HG03159 (cell line): Measurements from ENCODE around the gene CPXM2.

Source experiments
- ATAC-seq: cut with Tn5 transposase; IDR thresholded peaks from one replicate; pipeline ENCODE4 v1.9.1; 2021; ENCODE audit warnings: mild to moderate bottlenecking, moderate library complexity; ENCODE audit not compliant: unreplicated experiment

The CPXM2 gene

DNA sequence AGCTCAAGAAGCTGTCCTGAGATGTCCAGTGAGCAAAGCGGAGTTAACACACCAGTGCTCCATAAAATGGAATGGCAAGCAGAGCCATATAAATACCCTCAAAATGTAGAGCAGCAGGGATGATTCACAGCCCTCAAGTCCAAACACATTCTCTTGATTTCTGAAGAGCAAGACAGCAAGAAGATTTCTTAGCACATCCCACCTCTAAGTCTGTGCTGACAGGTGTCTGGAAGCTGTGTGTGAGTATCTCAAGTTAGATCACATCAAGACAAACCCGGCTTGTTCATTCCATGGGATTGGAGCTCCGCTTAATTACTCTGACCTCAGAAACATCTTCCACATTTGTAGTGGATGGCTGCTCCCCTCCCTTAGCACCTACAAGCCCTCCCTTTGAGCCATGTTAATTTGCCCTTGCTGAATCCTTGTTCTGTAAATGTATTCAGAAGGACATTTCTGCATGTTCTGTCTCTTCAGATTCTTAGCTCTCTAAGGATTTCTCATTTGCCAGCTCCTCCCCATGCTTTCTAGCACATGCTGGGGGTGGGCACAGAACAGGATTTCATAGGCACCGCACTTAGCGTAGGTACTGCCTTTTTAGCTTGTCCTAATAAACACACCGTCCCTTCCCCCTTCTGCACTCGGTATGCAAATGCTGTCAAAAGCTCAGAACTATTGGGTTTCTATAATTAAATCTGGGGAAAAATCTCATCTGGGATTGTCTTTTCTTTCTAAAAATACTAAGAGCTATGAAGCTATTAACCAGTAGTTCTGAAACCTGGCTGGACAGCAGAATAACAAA, 112.7 kb downstream of the CPXM2 start:
- no peak for ATAC-seq

DNA sequence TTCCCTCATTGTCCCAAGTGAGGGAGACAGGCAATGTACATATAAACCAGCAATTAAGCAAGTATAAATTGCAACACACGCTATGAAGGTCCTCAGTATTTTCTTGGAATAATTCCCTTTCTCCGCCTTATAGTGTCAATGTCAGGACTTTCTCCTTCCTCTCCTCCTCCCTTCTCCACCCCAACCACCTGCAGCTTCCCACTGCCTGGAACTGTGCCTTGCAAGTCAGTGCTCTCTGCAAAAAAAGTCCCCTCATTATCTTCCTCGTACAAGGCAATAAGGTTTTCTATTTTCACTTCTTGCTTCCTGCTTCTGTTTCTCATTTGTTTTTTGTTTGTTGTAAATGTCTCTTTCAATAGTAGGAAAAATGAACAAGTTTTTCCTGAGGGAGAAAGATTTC, 113.7 kb downstream of the CPXM2 start:
- no peak for ATAC-seq

DNA sequence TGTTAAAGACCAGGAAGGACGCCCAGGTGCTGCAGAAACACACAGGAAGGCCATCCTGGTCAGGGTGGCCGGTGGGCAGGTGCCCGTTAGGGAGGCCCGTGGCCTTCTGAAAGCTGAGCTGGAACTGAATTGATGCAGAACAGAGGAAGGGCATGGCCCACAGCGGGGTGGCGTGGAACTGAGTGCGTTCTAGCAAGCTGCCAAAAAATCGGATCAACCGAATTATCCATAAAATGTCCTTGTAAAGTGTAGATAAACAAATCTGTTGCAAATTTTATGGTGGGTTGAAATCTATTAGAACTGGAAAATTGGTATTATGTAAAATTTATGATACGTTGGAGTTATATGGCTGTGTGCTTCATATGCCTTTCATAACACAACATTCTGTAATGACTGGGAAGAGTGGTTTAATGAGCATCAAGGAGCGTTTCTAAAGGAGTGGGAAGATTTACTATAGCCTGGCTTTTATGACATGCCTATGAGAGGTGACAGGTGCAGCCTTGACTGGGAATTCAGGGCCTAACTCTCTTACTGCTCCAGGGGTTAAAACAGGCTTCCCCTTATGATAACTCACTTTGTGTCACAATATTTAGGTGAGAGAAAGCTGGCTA, 117.4 kb downstream of the CPXM2 start:
- no peak for ATAC-seq

DNA sequence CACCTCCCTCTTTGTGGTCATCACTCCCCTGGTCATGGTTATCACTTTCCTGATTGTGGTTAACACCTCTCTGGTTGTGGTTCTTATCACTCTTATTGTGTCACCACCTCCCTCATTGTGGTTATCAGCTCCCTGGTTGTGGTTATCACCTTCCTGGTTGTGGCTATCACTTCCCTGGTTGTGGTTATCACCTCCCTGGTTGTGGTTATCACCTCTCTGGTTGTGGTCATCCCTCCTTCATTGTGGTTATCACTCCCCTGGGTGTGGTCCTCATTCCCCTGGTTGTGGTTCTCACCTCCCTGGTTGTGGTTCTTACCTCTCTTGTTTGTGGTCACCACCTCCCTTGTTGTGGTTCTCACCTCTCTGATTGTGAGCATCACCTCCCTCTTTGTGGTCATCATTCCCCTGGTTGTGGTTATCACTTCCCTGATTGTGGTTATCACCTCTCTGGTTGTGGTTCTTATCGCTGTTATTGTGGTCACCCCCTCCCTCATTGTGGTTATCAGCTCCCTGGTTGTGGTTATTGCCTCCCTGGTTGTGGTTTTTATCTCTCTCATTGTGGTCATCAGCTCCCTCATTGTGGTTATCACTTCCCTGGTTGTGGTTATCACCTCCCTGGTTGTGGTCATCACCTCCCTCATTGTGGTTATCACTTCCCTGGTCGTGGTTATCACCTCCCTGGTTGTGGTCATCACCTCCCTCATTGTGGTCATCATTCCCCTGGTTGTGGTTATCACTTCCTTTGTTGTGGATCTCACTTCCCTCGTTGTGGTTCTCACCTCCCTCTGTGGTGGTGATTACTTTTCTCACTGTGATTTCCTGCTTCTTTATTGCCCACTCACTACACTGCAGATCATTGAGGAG, 118.7 kb downstream of the CPXM2 start:
- ATAC-seq: no peak

DNA sequence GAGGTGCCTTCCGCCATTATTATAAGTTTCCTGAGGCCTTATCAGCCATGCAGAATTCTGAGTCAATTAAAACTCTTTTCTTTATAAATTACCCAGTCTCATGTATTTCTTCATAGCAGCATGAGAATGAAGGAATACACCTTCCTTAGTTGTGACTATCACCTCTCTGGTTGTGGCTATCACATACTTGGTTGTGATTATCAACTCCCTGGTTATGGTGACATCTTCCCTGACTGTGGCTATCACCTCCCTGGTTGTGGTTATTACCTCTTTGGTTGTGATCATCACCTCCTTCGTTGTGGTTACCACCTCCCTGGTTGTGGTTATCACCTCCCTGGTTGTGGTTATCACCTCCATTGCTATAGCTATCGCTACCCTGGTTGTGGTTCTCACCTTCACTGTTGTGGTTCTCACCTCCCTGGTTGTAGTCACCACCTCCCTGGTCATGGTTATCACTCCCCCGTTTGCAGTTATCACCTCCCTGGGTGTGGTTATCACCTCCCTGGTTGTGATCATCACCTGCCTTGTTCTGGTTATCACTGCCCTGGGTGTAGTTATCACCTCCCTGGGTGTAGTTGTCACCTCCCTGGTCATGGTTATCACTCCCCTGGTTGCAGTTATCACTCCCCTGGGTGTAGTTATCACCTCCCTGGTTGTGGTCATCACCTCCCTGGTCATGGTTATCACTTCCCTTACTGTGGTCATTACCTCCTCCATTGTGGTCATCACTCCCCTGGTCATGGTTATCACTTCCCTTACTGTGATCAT, 119.5 kb downstream of the CPXM2 start:
- ATAC-seq: no peak

DNA sequence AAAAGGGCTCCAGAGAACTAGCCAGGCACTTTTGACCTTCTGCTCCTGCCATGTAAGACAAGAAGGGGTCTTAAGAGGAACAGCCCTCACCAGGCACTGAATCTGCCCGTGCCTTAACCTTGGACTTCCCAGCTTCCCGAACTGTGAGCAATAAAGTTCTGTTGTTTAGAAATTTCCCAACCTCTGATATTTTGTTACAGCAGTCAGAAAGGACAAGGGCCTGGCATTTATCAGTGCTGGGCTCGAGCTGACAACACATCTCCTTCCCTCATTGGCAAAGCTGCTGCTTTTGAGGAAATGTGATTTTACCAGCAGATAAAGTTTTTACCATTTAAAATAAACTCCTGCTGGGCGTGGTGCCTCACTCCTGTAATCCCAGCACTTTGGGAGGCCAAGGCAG, 122.0 kb downstream of the CPXM2 start:
- ATAC-seq: no peak

DNA sequence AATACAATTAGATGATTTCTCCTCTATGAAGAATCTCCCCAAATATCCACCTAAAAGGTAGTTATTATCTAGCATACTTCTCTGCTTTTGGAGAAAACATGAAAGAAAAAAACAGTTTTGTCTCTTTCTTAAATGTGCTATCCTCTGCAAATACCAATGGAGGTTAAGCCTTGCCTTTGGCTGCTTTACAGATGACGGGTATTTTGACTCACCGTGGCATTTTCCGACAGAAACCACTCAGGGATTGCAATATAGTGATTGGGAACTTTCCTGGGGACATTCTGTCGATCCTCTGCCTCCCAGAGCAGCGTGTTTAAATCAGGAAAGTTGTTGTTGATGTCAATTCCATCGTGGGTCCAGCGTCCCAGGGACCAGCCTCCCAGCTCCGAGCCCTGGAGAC, 124.8 kb downstream of the CPXM2 start:
- no peak for ATAC-seq

DNA sequence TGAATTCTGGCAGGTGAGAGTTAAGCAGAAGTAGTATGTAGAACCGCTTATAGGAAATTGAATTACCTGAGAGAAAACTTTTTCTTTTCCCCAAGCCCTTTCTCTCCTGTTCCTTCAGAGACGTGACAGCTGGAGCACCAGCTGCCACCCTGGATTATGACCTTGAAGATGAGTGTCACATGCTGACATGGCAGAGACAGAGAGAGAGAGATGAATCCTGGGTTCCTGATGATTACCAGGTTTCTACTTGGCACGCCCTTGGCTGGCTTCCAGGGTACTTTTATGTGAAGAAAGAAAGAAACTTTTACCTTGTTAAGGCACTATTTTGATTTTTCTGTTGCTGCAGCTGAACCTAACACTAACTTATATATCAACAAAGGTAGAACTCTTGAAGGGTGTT, 125.6 kb downstream of the CPXM2 start:
- ATAC-seq: no peak

DNA sequence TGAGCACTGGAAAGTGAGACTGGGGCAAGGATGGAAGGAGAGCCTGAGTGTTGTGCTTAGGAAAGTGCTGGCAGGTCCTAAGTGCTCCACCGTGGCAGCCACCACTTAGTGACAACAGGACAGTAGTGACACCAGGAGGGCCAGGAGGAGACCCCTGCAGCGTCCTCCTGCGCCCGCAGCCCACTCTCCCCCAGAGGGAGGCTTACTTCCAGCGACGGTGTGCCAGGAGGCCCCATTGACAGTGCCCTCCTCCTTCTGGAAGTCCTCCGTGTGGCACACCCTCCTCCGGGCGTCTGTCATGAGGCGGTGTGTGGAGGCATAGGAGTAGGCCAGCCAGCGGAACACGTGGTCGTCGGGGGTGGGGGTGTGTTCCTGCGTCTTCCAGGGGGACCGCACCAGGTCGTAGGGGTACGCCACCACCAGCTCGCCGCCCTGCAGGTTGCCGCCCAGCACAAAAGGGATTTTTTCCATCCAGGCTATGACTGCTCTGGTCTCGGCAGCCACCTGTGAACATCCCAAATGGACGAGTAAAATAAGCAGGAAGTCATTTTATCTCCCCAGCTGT, 129.9 kb downstream of the CPXM2 start:
- ATAC-seq: no peak

DNA sequence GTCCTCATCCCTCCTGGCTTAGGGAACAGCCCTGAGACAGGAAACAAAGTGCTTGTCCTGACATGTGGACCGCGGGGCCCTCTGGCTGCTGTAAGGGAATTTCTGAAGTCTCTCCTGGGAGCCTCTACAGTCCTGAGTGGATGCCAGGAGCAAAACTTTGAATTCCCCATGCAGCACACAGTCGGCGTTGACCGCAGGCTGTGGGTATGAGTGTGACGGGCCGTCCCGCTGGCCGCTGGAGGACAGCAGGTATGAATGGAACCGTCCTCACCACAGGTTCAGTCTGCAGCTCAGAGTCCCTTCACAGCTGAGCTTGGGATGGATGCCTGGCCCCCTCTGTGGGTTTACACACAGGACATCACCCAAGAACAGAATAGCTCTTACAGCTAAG, 130.6 kb downstream of the CPXM2 start:
- ATAC-seq: no peak

DNA sequence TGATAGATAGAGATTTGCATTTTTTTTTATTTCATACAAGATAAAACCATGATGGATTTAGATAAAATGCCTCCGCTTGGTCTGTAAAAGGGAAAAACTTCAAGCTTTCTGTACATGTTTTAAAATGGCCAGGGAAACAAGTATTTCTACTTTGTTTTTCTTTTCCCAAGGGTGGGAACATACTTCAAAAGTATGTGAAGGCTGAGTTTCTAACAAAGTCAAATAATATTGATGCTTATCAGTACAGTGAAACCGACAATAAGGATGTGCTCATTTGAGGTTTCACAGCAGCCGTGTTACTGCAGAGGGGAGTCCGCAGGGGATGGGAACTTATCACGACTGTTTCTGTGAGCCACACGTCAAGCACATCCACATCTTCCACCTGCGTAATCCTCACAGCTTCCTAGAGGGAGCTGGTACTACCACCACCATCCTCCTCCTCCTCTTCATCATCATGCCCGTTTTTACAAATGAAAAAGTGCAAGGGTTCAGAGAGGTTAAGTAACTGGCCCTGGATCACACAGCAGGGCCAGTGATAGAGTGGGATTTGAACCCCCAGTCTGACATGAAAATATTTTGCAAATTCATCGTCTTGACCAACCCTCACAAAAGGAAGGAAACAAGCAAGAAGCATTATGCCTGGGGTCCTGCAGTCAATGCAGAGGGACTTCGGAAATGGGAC, 131.1 kb downstream of the CPXM2 start:
- ATAC-seq: no peak

DNA sequence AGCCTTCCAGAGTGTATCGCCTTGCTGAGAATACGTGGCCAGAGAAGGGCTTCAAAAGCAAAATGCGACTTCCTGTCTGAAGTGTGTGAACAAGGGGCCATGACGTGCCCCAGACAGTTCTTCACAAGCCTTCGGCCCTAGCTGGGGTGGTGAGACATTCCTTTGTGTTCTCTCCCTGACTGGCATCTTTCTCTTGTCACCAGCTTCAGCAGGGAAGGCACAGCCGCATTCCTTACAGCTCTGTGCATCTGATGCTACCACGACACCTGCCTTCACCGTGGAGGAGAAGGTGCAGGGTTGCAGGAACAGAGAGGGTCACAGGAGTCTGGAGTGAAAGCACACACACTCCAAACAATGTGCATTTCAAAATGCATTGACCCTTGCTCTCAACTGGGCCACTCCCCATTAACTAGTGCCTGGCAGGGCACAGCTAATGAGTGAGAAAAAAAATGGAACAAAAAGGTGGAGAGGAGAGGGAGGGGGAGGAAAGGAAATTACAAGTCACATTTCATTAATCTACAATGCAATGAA, 132.0 kb downstream of the CPXM2 start:
- no peak for ATAC-seq

DNA sequence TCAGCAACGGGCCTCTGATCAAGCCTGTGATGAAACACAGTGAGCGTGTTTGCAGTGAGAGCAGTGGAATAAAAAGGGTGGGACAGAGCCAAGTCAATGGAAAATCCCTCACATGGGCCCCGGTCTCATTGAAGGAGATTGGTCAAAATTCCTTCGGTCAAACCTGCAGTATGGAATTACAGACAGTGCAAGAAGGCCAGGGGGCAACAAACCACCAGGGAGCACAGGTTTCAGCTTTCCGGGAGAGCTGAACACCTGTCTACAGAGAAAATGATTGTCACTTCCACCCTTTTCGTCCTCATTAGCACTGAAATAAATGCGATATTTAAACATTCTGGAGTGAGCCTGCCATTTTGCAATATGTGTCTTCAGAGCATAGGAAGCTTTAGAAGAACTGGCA, 132.6 kb downstream of the CPXM2 start:
- ATAC-seq: no peak

DNA sequence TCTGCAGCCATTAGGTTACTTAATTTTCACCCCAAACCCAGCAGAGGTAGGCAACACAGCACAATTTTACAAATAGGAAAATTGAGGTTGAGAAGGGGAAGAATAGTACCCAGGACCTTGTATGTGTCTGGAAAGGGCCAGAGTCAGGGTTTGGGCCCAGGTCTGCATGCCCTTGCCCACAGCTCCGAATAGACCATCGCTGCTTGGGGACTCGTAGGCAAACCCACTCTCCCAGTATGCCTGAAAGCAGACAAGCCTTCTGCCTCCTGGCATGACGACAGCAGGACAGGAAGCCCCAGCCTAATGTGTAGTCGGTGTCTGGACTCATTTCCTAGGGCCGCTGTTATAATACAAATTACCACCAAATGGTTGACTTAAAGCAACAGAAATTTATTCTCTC, 133.8 kb downstream of the CPXM2 start:
- ATAC-seq: no peak

DNA sequence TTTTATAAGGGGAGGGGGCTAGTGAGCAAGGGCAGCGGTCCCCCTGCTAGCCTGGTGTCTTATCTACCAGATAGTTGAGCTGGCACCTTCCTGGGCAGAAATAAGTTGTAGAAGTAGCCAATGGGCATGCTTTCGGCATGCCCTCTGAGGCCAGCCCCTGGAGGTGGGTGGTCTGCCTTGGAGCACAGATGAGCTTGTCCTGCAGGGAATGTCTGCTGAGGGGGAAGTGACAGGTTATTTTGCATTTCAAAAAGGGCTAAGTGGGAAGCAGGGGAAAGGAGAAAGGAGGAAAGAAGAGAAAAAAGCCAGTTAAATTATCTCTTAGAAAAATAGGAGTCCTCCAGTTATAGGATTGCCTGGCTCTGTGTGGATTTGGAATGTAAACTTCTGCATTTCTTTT, 136.5 kb downstream of the CPXM2 start:
- ATAC-seq: no peak

DNA sequence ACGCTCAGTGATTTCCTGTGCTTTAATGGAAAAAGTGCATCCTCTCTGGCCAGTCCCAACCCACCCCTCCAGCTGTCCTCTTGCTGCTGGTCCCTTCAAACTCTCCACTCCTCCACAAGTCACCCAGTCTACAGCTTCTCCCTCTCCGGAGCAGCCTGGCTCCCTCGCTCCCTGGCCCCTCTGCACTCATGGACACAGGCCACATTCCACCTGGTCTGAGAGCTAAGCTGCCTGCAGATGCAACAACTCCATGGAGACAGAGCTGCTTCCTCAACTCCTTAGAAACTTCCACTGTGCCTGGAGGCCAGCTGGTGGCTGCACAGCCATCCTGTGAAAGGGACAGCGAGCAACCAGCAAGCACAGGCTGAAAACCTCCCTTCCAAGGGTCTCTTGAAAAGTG, 137.5 kb downstream of the CPXM2 start:
- ATAC-seq: no peak

DNA sequence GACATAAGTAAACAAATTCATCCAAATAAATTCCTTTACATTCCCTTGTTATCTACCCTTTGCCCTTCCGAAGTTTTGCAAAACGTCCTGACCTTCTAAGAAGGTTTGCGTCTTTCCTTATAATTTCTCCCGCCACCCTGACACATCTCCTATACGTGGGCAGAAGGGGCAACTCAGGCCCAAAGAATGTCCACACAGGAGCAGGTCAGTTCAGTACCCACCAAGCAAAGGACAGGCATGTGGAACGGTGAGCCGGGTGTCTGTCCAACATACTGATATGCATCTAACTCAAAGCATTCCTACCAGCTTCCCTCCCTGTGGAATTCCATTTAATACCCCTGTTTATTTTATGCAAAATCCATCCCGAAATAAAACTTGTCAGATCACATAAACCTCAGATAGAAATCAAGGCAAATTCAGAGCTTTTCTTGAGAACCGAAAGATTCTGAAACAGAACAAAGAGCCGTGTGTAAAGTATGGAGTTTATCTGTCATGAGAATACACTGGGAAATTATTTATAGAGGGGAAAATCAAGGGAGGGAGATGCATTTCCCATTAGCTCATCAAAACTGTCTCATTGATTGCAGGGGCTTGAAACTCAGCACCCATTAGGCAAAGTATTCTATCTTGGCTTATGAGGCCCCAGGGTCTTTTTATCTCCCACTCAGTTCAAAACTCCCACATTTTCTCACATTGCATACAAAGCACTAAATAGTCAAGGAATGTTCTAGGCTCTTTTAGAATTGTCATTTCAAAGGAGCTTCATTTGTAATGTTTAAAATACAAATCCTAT, 140.1 kb downstream of the CPXM2 start:
- no peak for ATAC-seq

DNA sequence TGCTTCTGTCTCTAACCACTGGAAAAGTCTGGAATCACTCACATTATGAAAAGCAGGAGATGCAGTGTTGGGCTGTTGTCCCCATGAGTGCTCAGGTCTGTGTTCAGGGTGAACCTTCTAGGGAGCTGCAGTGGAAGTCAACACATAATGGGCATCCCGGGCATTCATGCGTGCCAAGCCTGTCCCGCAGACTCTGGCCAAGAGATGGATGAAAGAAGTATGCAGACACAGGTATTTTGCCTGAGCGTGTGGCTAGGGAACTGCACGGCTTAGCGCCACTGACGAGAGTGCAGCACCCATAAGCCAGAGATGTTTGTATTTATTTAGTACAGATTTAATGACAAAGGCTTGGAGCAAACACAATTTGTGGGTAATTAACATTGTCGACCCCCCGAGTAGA, 140.7 kb downstream of the CPXM2 start:
- no peak for ATAC-seq

DNA sequence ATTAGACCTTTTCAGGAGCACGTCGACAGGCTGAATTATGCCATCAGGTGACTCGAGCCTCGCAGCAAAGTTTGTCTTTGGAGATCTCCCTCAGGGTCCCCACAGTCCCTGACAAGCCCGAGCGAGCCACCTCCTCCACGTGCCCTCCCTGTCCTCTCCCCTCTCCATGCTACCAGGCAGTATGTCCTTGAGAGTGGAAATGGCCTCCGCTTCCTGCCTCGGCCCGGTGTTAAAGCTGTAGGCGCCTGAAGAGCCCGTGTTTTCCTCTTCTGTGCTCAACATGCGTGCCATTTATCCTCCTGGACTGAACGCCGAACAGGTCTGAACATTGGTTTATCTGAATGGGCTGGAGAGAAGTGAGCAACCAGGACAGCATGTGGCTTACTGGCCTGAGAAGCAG, 142.9 kb downstream of the CPXM2 start:
- no peak for ATAC-seq
